Calu3 (cell line): ENCODE results near the gene EHBP1. TPM values are rescaled to one million over a fixed set of nuclear protein-coding genes. Genes with fewer than 3 reads are reported as not detected.

Experiments used
- BruUV-seq: library from RNA; stranded (reverse); fragments of 400-500 nt; replicated peaks from 2 replicates; lab custom pipeline; 2021; lab: Mats Ljungman, UMichigan
- CTCF ChIA-PET: fragments of 300-600 bp; sonication (Branson Sonifier 250); formaldehyde crosslinking; loops from one replicate; lab custom pipeline; 2022; ENCODE audit warnings: antibody characterized with exemption; lab: Charles Lee
- DNase-seq: peaks from one replicate; pipeline ENCODE4 v3.0.0; 2022
- H3K27ac Mint-ChIP-seq: one replicate; pipeline ENCODE4 v1.8.0; 2022; ENCODE audit warnings: mixed read lengths; ENCODE audit not compliant: unreplicated experiment
- H3K27me3 Mint-ChIP-seq: one replicate; pipeline ENCODE4 v1.8.0; 2022; ENCODE audit warnings: mixed read lengths; ENCODE audit not compliant: unreplicated experiment
- H3K36me3 Mint-ChIP-seq: one replicate; pipeline ENCODE4 v1.8.0; 2022; ENCODE audit warnings: mild to moderate bottlenecking, moderate library complexity, mixed read lengths; ENCODE audit not compliant: insufficient read depth, unreplicated experiment
- H3K4me1 Mint-ChIP-seq: one replicate; pipeline ENCODE4 v1.8.0; 2022; ENCODE audit warnings: mild to moderate bottlenecking, low read depth, mixed read lengths; ENCODE audit not compliant: unreplicated experiment
- H3K4me3 Mint-ChIP-seq: one replicate; pipeline ENCODE4 v1.8.0; 2022; ENCODE audit warnings: mild to moderate bottlenecking, low read depth, moderate library complexity, mixed read lengths; ENCODE audit not compliant: unreplicated experiment
- H3K9me3 Mint-ChIP-seq: one replicate; pipeline ENCODE4 v1.8.0; 2022; ENCODE audit warnings: low read depth, mixed read lengths; ENCODE audit not compliant: unreplicated experiment
- intact Hi-C: fragments of 100-400 bp; cut with micrococcal nuclease; formaldehyde crosslinking; loops from one replicate; pipeline ENCODE4 v1.10.0; 2022; ENCODE audit not compliant: unreplicated experiment
- total RNA-seq: library from RNA; stranded (reverse); gene quantifications from 2 replicates; pipeline ENCODE4 v1.2.3, GENCODE V29; 2022
- TF ChIP-seq, protein P1 (sequence below): fragments of 200-600 bp; IDR thresholded peaks from one replicate; pipeline ENCODE4 v1.8.0; 2022; ENCODE audit warnings: antibody characterized with exemption; ENCODE audit not compliant: unreplicated experiment

The EHBP1 gene
- total RNA-seq, 1 experiment from 2014 or later = 82.9 TPM

DNA sequence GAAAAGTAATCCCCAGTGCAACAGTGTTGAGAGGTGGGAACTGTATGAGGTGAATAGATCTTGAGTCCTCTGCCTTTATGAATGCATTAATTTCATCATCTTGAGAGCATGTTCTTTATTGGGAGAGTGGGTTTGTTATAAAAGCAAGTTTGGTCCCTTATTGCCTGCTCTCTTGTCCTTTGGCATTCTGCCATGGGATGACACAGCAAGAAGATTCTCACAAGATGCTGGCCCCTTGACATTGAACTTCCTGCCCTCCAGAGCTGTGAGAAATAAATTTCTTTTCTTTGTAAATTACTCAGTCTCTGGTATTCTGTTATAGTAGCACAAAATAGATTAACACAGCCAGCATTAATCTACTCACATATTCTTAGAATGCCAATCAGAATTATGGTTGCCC is 108.6 kb downstream of the EHBP1 start:
- no peak overlapping the region for H3K4me3 Mint-ChIP-seq
- TF ChIP-seq, protein P1, sequence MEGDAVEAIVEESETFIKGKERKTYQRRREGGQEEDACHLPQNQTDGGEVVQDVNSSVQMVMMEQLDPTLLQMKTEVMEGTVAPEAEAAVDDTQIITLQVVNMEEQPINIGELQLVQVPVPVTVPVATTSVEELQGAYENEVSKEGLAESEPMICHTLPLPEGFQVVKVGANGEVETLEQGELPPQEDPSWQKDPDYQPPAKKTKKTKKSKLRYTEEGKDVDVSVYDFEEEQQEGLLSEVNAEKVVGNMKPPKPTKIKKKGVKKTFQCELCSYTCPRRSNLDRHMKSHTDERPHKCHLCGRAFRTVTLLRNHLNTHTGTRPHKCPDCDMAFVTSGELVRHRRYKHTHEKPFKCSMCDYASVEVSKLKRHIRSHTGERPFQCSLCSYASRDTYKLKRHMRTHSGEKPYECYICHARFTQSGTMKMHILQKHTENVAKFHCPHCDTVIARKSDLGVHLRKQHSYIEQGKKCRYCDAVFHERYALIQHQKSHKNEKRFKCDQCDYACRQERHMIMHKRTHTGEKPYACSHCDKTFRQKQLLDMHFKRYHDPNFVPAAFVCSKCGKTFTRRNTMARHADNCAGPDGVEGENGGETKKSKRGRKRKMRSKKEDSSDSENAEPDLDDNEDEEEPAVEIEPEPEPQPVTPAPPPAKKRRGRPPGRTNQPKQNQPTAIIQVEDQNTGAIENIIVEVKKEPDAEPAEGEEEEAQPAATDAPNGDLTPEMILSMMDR = no peak
- H3K27ac Mint-ChIP-seq = no peak overlapping the region
- no peak for DNase-seq
- no peaks in the 10 kb centered on the region for H3K27me3 Mint-ChIP-seq
- BruUV-seq = no TSS peak
- CTCF ChIA-PET = no interaction called here
- H3K9me3 Mint-ChIP-seq = no peaks in the 10 kb centered on the region
- intact Hi-C loops = no loop called here
- no peaks in the 10 kb centered on the region for H3K36me3 Mint-ChIP-seq
- H3K4me1 Mint-ChIP-seq = peaks cover 48% of the 10 kb centered on the region

GRCh38 chr2:62817348-62817747 is 111.8 kb downstream of the EHBP1 start:
- no peak overlapping the region for H3K27ac Mint-ChIP-seq
- peaks cover 43% of the 10 kb centered on the region for H3K4me1 Mint-ChIP-seq
- TF ChIP-seq, protein P1 = no peak
- CTCF ChIA-PET = no interaction called here
- H3K36me3 Mint-ChIP-seq = peaks cover 4% of the 10 kb centered on the region
- no peaks in the 10 kb centered on the region for H3K27me3 Mint-ChIP-seq
- no peak overlapping the region for H3K4me3 Mint-ChIP-seq
- no peaks in the 10 kb centered on the region for H3K9me3 Mint-ChIP-seq
- DNase-seq = no peak
- intact Hi-C loops = no loop called here
- BruUV-seq = no TSS peak

DNA sequence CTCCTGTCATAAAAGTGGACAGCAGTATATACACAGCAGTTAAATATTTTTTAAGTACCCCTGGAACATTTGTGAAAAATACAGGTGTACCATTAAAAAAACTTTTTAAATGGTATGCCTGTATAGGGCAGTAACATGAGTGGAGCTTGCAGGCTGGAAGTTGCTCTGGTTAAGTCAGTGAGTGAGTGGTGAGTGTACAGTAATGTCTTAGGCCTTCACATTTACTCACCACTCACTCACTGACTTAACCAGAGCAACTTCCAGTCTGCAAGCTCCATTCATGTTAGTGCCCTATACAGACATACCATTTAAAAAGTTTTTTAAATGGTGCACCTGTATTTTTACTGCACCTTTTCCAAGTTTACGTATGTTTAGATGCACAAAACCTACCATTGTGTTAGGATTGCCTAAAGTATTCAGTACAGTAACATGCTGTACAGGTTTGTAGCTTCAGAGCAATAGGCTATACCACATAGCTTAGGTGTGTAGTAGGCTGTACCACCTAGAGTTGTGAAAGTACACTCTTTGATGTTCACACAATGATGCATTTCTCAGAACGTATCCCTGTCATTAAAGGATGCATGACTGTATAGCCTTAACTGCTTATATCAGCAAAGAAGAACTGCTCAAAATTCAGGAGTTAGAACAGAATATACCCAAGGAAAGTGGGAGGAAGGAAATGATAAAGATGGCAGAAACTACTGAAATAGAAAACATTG is 112.6 kb downstream of the EHBP1 start:
- Mint-ChIP-seq H3K4me1 (peaks cover 41% of the 10 kb centered on the region), H3K27me3 (no peaks in the 10 kb centered on the region), H3K36me3 (peaks cover 4% of the 10 kb centered on the region), H3K9me3 (no peaks in the 10 kb centered on the region), H3K27ac (peak overlapping the region; percentile 50), H3K4me3 (no peak overlapping the region)
- intact Hi-C loops = no loop called here
- TF ChIP-seq, protein P1 = no peak
- CTCF ChIA-PET = no interaction called here
- no peak for DNase-seq
- no TSS peak for BruUV-seq

- peaks cover 53% of the 10 kb centered on the region for H3K4me1 Mint-ChIP-seq
- intact Hi-C loops = no loop called here
- H3K27me3 Mint-ChIP-seq = no peaks in the 10 kb centered on the region
- peaks cover 14% of the 10 kb centered on the region for H3K36me3 Mint-ChIP-seq
- H3K27ac Mint-ChIP-seq = no peak overlapping the region
- BruUV-seq = no TSS peak
- H3K9me3 Mint-ChIP-seq = no peaks in the 10 kb centered on the region
- no peak overlapping the region for H3K4me3 Mint-ChIP-seq
- CTCF ChIA-PET = no interaction called here
- no peak for DNase-seq
- TF ChIP-seq, protein P1 = no peak
Observed at GRCh38 chr2:62822549-62822948, 117.0 kb downstream of the EHBP1 start.
